Measurements from ENCODE around the gene B4GALNT2. TPM values are rescaled to one million over a fixed set of nuclear protein-coding genes. Genes with fewer than 3 reads are reported as not detected.

B4GALNT2 gene
- total RNA-seq, 5 donors from 2014 or later (not counting 1 experiment from before 2014, with no cell fraction given) = 0.03 to 0.19 TPM; not detected in 3

DNA sequence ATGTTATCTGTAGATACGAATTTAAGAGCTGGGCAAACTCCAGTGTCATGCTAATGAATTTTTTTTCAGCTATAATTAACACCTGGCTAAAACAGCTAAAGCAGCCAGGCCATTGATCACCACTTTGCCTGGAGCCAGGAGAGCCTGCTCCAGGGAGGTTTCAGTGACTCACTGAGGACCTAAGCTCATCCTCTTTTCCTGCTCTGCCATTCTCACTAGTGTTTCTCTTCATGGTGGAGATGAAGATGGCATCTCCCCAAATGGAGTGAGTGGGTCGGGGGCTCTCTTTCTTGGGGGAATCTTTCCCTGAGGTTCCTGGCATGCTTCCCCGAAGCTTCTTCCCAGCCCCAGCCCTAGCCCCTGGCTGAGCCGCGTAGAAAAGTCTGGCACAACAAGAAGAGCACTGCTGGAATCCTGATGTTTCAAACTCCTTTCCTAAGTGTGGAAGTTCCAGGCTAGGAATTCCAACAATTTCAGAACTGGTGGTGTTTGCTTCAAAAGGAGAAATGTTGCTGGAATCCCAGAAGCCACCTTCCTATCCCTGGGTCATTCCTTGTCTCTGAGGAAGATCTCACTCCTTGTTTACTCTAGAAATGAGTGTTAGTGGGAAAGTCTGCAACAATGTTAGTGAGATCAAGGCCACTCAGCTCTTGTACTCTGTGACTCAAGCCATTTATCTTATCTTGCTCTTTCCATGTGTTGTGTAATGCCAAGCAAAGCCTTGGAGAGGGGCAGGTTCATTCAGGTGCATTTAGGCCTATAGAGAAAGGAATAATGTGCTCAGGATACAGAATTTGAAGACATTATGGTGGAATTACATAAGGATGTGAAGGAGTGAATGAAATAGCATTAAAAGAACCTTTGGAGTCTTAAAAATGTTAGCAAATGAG lies 26.0 kb upstream of the B4GALNT2 start:
- H3K4me3 ChIP-seq (ENCODE audit: control insufficient read depth in 1 of 2, extremely low read depth in 1 of 2, low read length in 1 of 2) = no peak overlapping the region
- CTCF ChIA-PET = no interaction called here
- ATAC-seq (replicated peaks in 1 of 4) (no peak), DNase-seq (no peak)
- Mint-ChIP-seq H3K4me3 (no peak overlapping the region), H3K9me3 (no peaks in the 10 kb centered on the region), H3K4me1 (peaks cover 0 to 4% (median 2%) of the 10 kb centered on the region in 3 donors), H3K36me3 (no peaks in the 10 kb centered on the region), H3K27ac (no peak overlapping the region), H3K27me3 (peaks cover 0 to 10% of the 10 kb centered on the region in 2 donors)
- POLR2A ChIA-PET = no interaction called here
- no peaks in the 10 kb centered on the region for H3K36me3 ChIP-seq (ENCODE audit: control insufficient read depth in 2 of 2, extremely low read depth in 1 of 2, insufficient read depth in 1 of 2, low read length in 1 of 2)
- no CpG with 5 or more reads among the region's 5 CpGs for WGBS (ENCODE audit: insufficient coverage)
- H3K4me1 ChIP-seq (ENCODE audit: control insufficient read depth in 1 of 2, extremely low read depth in 1 of 2, insufficient read depth in 2 of 2, low read length in 2 of 2) = no peaks in the 10 kb centered on the region
- H3K27me3 ChIP-seq (replicated peaks in 1 of 2; ENCODE audit: control insufficient read depth in 2 of 2, extremely low read depth in 1 of 2, insufficient read depth in 2 of 2, low read length in 1 of 2) = peaks cover 2 to 4% of the 10 kb centered on the region in 2 experiments
- H3K27ac ChIP-seq (ENCODE audit: low read length) = no peak overlapping the region
- no peaks in the 10 kb centered on the region for H3K9me3 ChIP-seq

DNA sequence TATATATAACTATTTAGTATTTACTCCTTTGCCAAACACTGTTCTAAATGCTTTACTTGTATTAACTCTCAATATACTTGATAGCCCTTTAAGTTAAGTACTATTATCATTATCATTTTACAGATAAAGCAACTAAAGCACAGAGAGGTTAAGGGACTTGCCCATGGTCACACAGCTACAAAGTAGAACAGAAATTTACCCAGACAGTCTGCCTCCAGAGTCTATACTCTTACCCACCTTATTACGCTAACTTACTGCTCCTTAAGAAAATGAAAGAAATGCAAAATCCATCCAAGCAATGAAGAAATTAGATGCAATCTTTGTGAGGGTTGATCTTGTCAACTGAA lies 25.4 kb upstream of the B4GALNT2 start:
- H3K27ac ChIP-seq (ENCODE audit: low read length) = no peak overlapping the region
- no peaks in the 10 kb centered on the region for H3K36me3 ChIP-seq (ENCODE audit: control insufficient read depth in 2 of 2, extremely low read depth in 1 of 2, insufficient read depth in 1 of 2, low read length in 1 of 2)
- Mint-ChIP-seq H3K4me1 (peaks cover 0 to 4% (median 2%) of the 10 kb centered on the region in 3 donors), H3K4me3 (no peak overlapping the region), H3K36me3 (no peaks in the 10 kb centered on the region), H3K27ac (no peak overlapping the region), H3K27me3 (peaks cover 0 to 8% of the 10 kb centered on the region in 2 donors), H3K9me3 (no peaks in the 10 kb centered on the region)
- no peak overlapping the region for H3K4me3 ChIP-seq (ENCODE audit: control insufficient read depth in 1 of 2, extremely low read depth in 1 of 2, low read length in 1 of 2)
- no peaks in the 10 kb centered on the region for H3K9me3 ChIP-seq
- peaks cover 2 to 4% of the 10 kb centered on the region in 2 experiments for H3K27me3 ChIP-seq (replicated peaks in 1 of 2; ENCODE audit: control insufficient read depth in 2 of 2, extremely low read depth in 1 of 2, insufficient read depth in 2 of 2, low read length in 1 of 2)
- no peak for DNase-seq
- H3K4me1 ChIP-seq (ENCODE audit: control insufficient read depth in 1 of 2, extremely low read depth in 1 of 2, insufficient read depth in 2 of 2, low read length in 2 of 2) = no peaks in the 10 kb centered on the region
- CTCF ChIA-PET = no interaction called here
- POLR2A ChIA-PET = no interaction called here
- no peak for ATAC-seq (replicated peaks in 1 of 4)
- no CpG with 5 or more reads among the region's 1 CpG for WGBS (ENCODE audit: insufficient coverage)

DNA sequence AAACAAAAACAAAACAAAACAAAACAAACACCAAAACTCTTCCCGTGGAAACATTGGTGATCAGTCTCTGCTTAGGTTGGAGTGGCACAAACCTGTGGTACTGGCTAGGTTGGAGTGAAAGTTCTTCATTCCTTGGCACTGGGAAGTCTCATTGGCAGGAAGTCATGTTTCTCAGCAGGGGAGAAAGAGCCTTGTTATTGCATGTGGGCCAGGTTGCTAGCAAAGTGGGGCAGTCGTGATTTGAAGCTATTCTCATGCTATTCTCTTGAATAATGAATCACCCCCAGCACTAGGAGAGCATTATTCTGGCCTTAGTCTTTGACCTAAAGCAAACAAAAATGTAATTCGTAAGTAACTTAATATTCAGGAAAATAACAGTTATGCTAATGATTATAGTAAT lies 24.3 kb upstream of the B4GALNT2 start:
- no peaks in the 10 kb centered on the region for H3K9me3 Mint-ChIP-seq
- Histone ChIP-seq H3K36me3 (ENCODE audit: control insufficient read depth in 2 of 2, extremely low read depth in 1 of 2, insufficient read depth in 1 of 2, low read length in 1 of 2) (no peaks in the 10 kb centered on the region), H3K4me3 (ENCODE audit: control insufficient read depth in 1 of 2, extremely low read depth in 1 of 2, low read length in 1 of 2) (no peak overlapping the region), H3K27me3 (replicated peaks in 1 of 2; ENCODE audit: control insufficient read depth in 2 of 2, extremely low read depth in 1 of 2, insufficient read depth in 2 of 2, low read length in 1 of 2) (peaks cover 1 to 2% of the 10 kb centered on the region in 2 experiments), H3K4me1 (ENCODE audit: control insufficient read depth in 1 of 2, extremely low read depth in 1 of 2, insufficient read depth in 2 of 2, low read length in 2 of 2) (no peaks in the 10 kb centered on the region), H3K9me3 (no peaks in the 10 kb centered on the region), H3K27ac (ENCODE audit: low read length) (no peak overlapping the region)
- H3K27me3 Mint-ChIP-seq = peaks cover 3 to 16% of the 10 kb centered on the region in 2 donors
- peaks cover 0 to 4% (median 2%) of the 10 kb centered on the region in 3 donors for H3K4me1 Mint-ChIP-seq
- no peaks in the 10 kb centered on the region for H3K36me3 Mint-ChIP-seq
- H3K4me3 Mint-ChIP-seq = no peak overlapping the region
- DNase-seq (no peak), ATAC-seq (replicated peaks in 1 of 4) (no peak)
- no CpG with 5 or more reads among the region's 3 CpGs for WGBS (ENCODE audit: insufficient coverage)
- no peak overlapping the region for H3K27ac Mint-ChIP-seq
- CTCF ChIA-PET = no interaction called here
- POLR2A ChIA-PET = no interaction called here

DNA sequence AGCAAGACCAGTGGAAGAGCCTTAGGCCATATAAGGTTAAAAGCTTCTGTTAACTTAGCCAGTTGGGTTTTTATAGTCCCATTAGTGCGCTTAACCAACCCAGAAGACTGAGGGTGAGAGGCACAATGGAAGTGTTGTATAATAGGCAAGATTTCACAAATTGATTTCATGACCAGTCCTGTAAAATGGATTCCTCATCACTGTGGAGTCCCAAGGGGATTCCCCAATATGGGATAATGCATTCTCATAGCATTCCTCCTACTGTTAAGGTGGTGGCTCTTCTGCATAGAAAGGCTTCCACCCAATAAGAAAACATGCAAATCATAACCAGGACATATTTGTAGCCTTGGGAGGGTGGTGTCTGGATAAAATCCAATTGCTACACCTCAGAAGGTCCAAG lies 22.1 kb upstream of the B4GALNT2 start:
- ATAC-seq (replicated peaks in 1 of 4) (no peak), DNase-seq (no peak)
- peaks cover 0 to 4% (median 2%) of the 10 kb centered on the region in 3 donors for H3K4me1 Mint-ChIP-seq
- peaks cover 0 to 2% of the 10 kb centered on the region in 2 experiments for H3K27me3 ChIP-seq (replicated peaks in 1 of 2; ENCODE audit: control insufficient read depth in 2 of 2, extremely low read depth in 1 of 2, insufficient read depth in 2 of 2, low read length in 1 of 2)
- H3K4me3 ChIP-seq (ENCODE audit: control insufficient read depth in 1 of 2, extremely low read depth in 1 of 2, low read length in 1 of 2) = no peak overlapping the region
- ChIA-PET CTCF (no interaction called here), POLR2A (no interaction called here)
- H3K4me1 ChIP-seq (ENCODE audit: control insufficient read depth in 1 of 2, extremely low read depth in 1 of 2, insufficient read depth in 2 of 2, low read length in 2 of 2) = no peaks in the 10 kb centered on the region
- H3K27me3 Mint-ChIP-seq = peaks cover 7 to 22% of the 10 kb centered on the region in 2 donors
- no peak overlapping the region for H3K27ac ChIP-seq (ENCODE audit: low read length)
- no peak overlapping the region for H3K4me3 Mint-ChIP-seq
- no CpG with 5 or more reads among the region's 1 CpG for WGBS (ENCODE audit: insufficient coverage)
- H3K27ac Mint-ChIP-seq = no peak overlapping the region
- no peaks in the 10 kb centered on the region for H3K9me3 ChIP-seq
- H3K36me3 Mint-ChIP-seq = no peaks in the 10 kb centered on the region
- no peaks in the 10 kb centered on the region for H3K36me3 ChIP-seq (ENCODE audit: control insufficient read depth in 2 of 2, extremely low read depth in 1 of 2, insufficient read depth in 1 of 2, low read length in 1 of 2)
- no peaks in the 10 kb centered on the region for H3K9me3 Mint-ChIP-seq

DNA sequence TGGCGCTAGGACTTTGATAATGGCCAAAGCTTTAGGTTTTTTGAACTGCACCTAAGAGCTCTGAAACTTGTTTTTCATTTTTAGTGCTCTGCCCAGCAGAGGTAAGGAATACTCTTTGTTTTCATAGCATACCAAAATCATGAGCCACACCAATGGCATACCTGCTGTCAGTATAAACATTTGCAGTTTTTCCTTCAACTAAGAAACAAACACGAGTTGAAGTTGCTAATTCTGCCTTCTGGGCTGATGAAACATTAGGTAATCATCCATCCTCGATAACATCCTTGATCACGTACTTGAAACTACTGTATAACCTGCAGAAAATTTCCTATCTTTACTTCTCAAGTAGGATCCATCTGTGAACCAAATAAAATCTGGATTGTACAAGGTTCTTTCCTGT lies 20.6 kb upstream of the B4GALNT2 start:
- Mint-ChIP-seq H3K4me1 (peaks cover 0 to 4% (median 2%) of the 10 kb centered on the region in 3 donors), H3K9me3 (no peaks in the 10 kb centered on the region), H3K27me3 (peaks cover 12 to 27% of the 10 kb centered on the region in 2 donors), H3K36me3 (no peaks in the 10 kb centered on the region), H3K4me3 (no peak overlapping the region), H3K27ac (no peak overlapping the region)
- H3K36me3 ChIP-seq (ENCODE audit: control insufficient read depth in 2 of 2, extremely low read depth in 1 of 2, insufficient read depth in 1 of 2, low read length in 1 of 2) = no peaks in the 10 kb centered on the region
- H3K4me3 ChIP-seq (ENCODE audit: control insufficient read depth in 1 of 2, extremely low read depth in 1 of 2, low read length in 1 of 2) = no peak overlapping the region
- DNase-seq = no peak
- 60% methylated on average over 3 of the region's 4 CpGs for WGBS (ENCODE audit: insufficient coverage)
- ATAC-seq (replicated peaks in 1 of 4) = no peak
- no peak overlapping the region for H3K27ac ChIP-seq (ENCODE audit: low read length)
- POLR2A ChIA-PET = no interaction called here
- H3K27me3 ChIP-seq (replicated peaks in 1 of 2; ENCODE audit: control insufficient read depth in 2 of 2, extremely low read depth in 1 of 2, insufficient read depth in 2 of 2, low read length in 1 of 2) = no peaks in the 10 kb centered on the region
- H3K4me1 ChIP-seq (ENCODE audit: control insufficient read depth in 1 of 2, extremely low read depth in 1 of 2, insufficient read depth in 2 of 2, low read length in 2 of 2) = no peaks in the 10 kb centered on the region
- H3K9me3 ChIP-seq = no peaks in the 10 kb centered on the region
- CTCF ChIA-PET = no interaction called here

DNA sequence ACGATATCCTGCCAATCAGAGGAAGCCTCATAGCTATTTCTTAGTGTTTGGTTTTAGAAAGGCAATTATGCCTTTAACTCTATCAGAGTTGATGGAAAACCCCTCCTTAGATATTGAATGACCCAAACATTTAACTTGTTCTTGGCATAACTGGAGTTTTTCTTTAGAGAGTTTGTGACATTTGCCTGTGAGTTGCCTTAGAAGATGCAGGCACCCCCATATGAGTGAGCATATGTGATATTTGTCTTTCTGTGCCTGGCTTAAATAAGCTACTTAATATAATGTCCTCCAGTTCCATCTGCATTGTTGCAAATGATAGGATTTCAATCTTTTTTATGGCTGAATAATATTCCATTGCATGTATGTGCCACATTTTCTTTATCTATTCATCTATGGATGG lies 19.6 kb upstream of the B4GALNT2 start:
- H3K36me3 Mint-ChIP-seq = no peaks in the 10 kb centered on the region
- no peak overlapping the region for H3K4me3 ChIP-seq (ENCODE audit: control insufficient read depth in 1 of 2, extremely low read depth in 1 of 2, low read length in 1 of 2)
- H3K9me3 ChIP-seq = no peaks in the 10 kb centered on the region
- WGBS (ENCODE audit: insufficient coverage) = 86% methylated on average over 1 of the region's 1 CpG
- H3K27ac Mint-ChIP-seq = no peak overlapping the region
- peaks cover 16 to 30% of the 10 kb centered on the region in 2 donors for H3K27me3 Mint-ChIP-seq
- ChIA-PET POLR2A (no interaction called here), CTCF (no interaction called here)
- no peak for ATAC-seq (replicated peaks in 1 of 4)
- H3K9me3 Mint-ChIP-seq = no peaks in the 10 kb centered on the region
- no peaks in the 10 kb centered on the region for H3K36me3 ChIP-seq (ENCODE audit: control insufficient read depth in 2 of 2, extremely low read depth in 1 of 2, insufficient read depth in 1 of 2, low read length in 1 of 2)
- H3K27me3 ChIP-seq (replicated peaks in 1 of 2; ENCODE audit: control insufficient read depth in 2 of 2, extremely low read depth in 1 of 2, insufficient read depth in 2 of 2, low read length in 1 of 2) = peaks cover 0 to 2% of the 10 kb centered on the region in 2 experiments
- peaks cover 0 to 4% (median 2%) of the 10 kb centered on the region in 3 donors for H3K4me1 Mint-ChIP-seq
- no peak overlapping the region for H3K27ac ChIP-seq (ENCODE audit: low read length)
- H3K4me3 Mint-ChIP-seq = no peak overlapping the region
- no peak for DNase-seq
- no peaks in the 10 kb centered on the region for H3K4me1 ChIP-seq (ENCODE audit: control insufficient read depth in 1 of 2, extremely low read depth in 1 of 2, insufficient read depth in 2 of 2, low read length in 2 of 2)
